HEK293 (cell line): ENCODE measurements around the gene KIF5A.
"Not testable (repeated sequence)": the region's sequence is repeated elsewhere in the genome, so short reads cannot be mapped to it uniquely, and the experiment has no call there.

Source experiments
- CTCF ChIA-PET: fragments of 350-600 bp; formaldehyde crosslinking; extraction: SDS; loops from one replicate; lab custom pipeline; 2021; ENCODE audit warnings: antibody characterized with exemption; lab: Yijun Ruan, JAX
- POLR2A ChIA-PET: fragments of 300-600 bp; formaldehyde crosslinking; extraction: SDS; loops from one replicate; lab custom pipeline; 2020; ENCODE audit warnings: antibody characterized with exemption, inconsistent platforms; lab: Yijun Ruan, JAX
- H3K27ac ChIP-seq: fragments of 200-500 bp; sonication (Bioruptor generic); 2 replicates; pipeline ENCODE4 v1.5.1; 2014; ENCODE audit warnings: low read depth, low read length, control low read depth, inconsistent platforms; ENCODE audit errors: extremely low read depth
- H3K36me3 ChIP-seq, 2 experiments: fragments of 200-500 bp in 1 of 2; sonication (Bioruptor generic) in 1 of 2; 1 replicate in 1 of 2; 2 replicates in 1 of 2; pipeline ENCODE4 v1.5.1; 2014 to 2017; ENCODE audit warnings: inconsistent platforms in 2 of 2, low read length in 2 of 2; ENCODE audit not compliant: control insufficient read depth in 2 of 2, insufficient read depth in 1 of 2
- H3K4me1 ChIP-seq: fragments of 200-500 bp; sonication (Bioruptor generic); 2 replicates; pipeline ENCODE4 v1.5.1; 2014; ENCODE audit warnings: mild to moderate bottlenecking, low read length, inconsistent platforms; ENCODE audit not compliant: control insufficient read depth, insufficient read depth
- H3K4me3 ChIP-seq: 2 replicates; pipeline ENCODE4 v1.5.1; 2011; ENCODE audit warnings: low read depth, mild to moderate bottlenecking, control low read depth, low read length, moderate library complexity
- H3K9me3 ChIP-seq: fragments of 200-500 bp; sonication (Bioruptor generic); 2 replicates; pipeline ENCODE4 v1.5.1; 2014; ENCODE audit warnings: low read depth, low read length, inconsistent platforms; ENCODE audit not compliant: control insufficient read depth, insufficient read depth
- GLIS2 ChIP-seq: fragments of 450-650 bp; formaldehyde crosslinking; IDR thresholded peaks from 2 replicates; pipeline ENCODE4 v1.5.1; 2016; ENCODE audit warnings: missing biosample characterization, missing genetic modification characterization
- SCRT2 ChIP-seq: fragments of 450-650 bp; formaldehyde crosslinking; IDR thresholded peaks from 2 replicates; pipeline ENCODE4 v1.5.1; 2016; ENCODE audit warnings: missing biosample characterization, missing genetic modification characterization
- WT1 ChIP-seq: fragments of 450-650 bp; formaldehyde crosslinking; IDR thresholded peaks from 2 replicates; pipeline ENCODE4 v1.5.1; 2016; ENCODE audit warnings: missing biosample characterization, missing genetic modification characterization
- ZFP41 ChIP-seq: fragments of 450-650 bp; formaldehyde crosslinking; IDR thresholded peaks from 2 replicates; pipeline ENCODE4 v1.5.1; 2016; ENCODE audit warnings: missing biosample characterization, missing genetic modification characterization, borderline replicate concordance
- ZNF202 ChIP-seq: fragments of 450-650 bp; formaldehyde crosslinking; IDR thresholded peaks from 2 replicates; pipeline ENCODE4 v1.5.1; 2016; ENCODE audit warnings: missing biosample characterization, missing genetic modification characterization, borderline replicate concordance
- ZNF23 ChIP-seq: fragments of 450-650 bp; formaldehyde crosslinking; IDR thresholded peaks from 2 replicates; pipeline ENCODE4 v1.5.1; 2016; ENCODE audit warnings: missing biosample characterization, missing genetic modification characterization, borderline replicate concordance
- ZNF266 ChIP-seq: fragments of 450-650 bp; formaldehyde crosslinking; IDR thresholded peaks from 2 replicates; pipeline ENCODE4 v1.5.1; 2016; ENCODE audit warnings: missing biosample characterization, missing genetic modification characterization, low read depth
- ZNF37A ChIP-seq: fragments of 450-650 bp; IDR thresholded peaks from 2 replicates; pipeline ENCODE4 v1.5.1; 2018; ENCODE audit warnings: missing biosample characterization, missing genetic modification characterization
- ZNF433 ChIP-seq: fragments of 450-650 bp; formaldehyde crosslinking; IDR thresholded peaks from 2 replicates; pipeline ENCODE4 v1.5.1; 2016; ENCODE audit warnings: missing biosample characterization, missing genetic modification characterization, low read depth
- ZNF530 ChIP-seq: fragments of 450-650 bp; formaldehyde crosslinking; IDR thresholded peaks from 2 replicates; pipeline ENCODE4 v1.5.1; 2016; ENCODE audit warnings: low read depth, missing biosample characterization, missing genetic modification characterization
- ZNF580 ChIP-seq: fragments of 450-650 bp; formaldehyde crosslinking; IDR thresholded peaks from 2 replicates; pipeline ENCODE4 v1.5.1; 2016; ENCODE audit warnings: missing biosample characterization, missing genetic modification characterization
- ZNF654 ChIP-seq: fragments of 450-650 bp; formaldehyde crosslinking; IDR thresholded peaks from 2 replicates; pipeline ENCODE4 v1.5.1; 2016; ENCODE audit warnings: low read depth, missing biosample characterization, missing genetic modification characterization
- ZNF670 ChIP-seq: fragments of 450-650 bp; formaldehyde crosslinking; IDR thresholded peaks from 2 replicates; pipeline ENCODE4 v1.5.1; 2016; ENCODE audit warnings: missing biosample characterization, missing genetic modification characterization, low read depth
- ZNF830 ChIP-seq: fragments of 450-650 bp; IDR thresholded peaks from 2 replicates; pipeline ENCODE4 v1.5.0; 2018; ENCODE audit warnings: missing biosample characterization, missing genetic modification characterization, low read depth, mild to moderate bottlenecking, moderate library complexity
- TF ChIP-seq, protein P1 (sequence below): fragments of 450-650 bp; formaldehyde crosslinking; IDR thresholded peaks from 2 replicates; pipeline ENCODE4 v1.5.1; 2016; ENCODE audit warnings: missing biosample characterization, missing genetic modification characterization
- TF ChIP-seq, protein P2 (sequence below): fragments of 450-650 bp; formaldehyde crosslinking; conservative IDR thresholded peaks from 2 replicates; pipeline ENCODE4 v1.5.1; 2016; ENCODE audit warnings: low read depth, missing biosample characterization, missing genetic modification characterization

The KIF5A gene

DNA sequence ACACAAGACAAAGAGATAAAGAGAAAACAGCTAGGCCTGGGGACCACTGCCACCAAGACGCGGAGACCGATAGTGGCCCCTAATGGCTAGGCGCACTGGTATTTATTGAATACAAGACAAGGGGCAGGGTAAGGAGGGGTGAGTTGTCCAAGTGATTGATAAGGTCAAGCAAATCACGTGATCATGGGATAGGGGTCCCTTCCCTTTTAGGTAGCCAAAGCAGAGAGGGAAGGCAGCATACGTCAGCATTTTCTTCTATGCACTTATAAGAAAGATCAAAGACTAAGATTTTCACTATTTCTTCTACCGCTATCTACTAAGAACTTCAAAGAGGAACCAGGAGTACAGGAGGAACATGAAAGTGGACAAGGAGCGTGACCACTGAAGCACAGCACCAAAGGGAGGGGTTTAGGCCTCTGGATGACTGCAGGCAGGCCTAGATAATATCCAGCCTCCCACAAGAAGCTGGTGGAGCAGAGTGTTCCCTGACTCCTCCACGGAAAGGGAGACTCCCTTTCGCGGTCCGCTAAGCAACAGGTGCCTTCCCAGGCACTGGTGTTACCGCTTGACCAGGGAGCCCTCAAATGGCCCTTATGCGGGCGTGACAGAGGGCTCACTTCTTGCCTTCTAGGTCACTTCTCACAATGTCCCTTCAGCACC, 39.2 kb downstream of the KIF5A start:
- H3K36me3 ChIP-seq, H3K9me3 ChIP-seq, H3K27ac ChIP-seq, H3K4me1 ChIP-seq, H3K4me3 ChIP-seq: not testable (repeated sequence)
- ChIA-PET POLR2A (interaction anchor here (0.6 kb wide), 1 partner anchor 88 kb away, joined by 3 read pairs; no protein-coding TSS in a partner anchor), CTCF (interaction anchor here (1.0 to 1.6 kb wide), 2 partner anchors 8 to 32 kb away, joined by 4 to 5 read pairs; no protein-coding TSS in a partner anchor)
- TF ChIP-seq WT1 (tag by site-specific recombination) (peak; percentile 50), SCRT2 (tag by site-specific recombination) (peak; percentile 80)

DNA sequence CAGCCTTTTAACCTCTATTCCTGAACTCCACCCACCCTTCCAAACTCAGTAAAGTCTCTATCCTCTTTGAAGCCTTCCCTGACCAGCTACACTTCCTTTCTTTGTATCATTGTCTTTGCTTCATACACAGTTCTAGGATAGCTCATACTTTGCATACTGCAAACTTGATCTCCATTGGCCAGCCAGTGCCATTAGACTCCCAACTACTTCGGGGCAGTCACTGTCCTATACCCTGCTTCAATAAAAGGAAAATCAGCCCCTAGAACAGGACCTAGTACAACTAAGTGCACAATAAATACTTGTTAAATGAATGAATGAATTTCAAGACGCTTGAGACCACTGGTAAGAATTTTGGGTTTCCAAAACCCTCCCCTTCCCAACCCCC, 40.6 kb downstream of the KIF5A start:
- Histone ChIP-seq H3K9me3 (no peaks in the 10 kb centered on the region), H3K4me1 (peaks cover 5% of the 10 kb centered on the region), H3K27ac (no peak overlapping the region; the same call in 1 of the 2 replicates), H3K36me3 (peaks cover 10 to 11% of the 10 kb centered on the region in 2 experiments; a peak in 2 of 3 replicates), H3K4me3 (peak overlapping the region; percentile 87)
- ChIA-PET POLR2A (interaction anchor here (1.4 to 2.6 kb wide), 3 partner anchors 10 to 67 kb away, joined by 3 to 9 read pairs (median 5); no protein-coding TSS in a partner anchor), CTCF (interaction anchor here (0.6 to 1.6 kb wide), 5 partner anchors 10 to 146 kb away, joined by 3 to 5 read pairs (median 3); no protein-coding TSS in a partner anchor)
- TF ChIP-seq, protein P1, sequence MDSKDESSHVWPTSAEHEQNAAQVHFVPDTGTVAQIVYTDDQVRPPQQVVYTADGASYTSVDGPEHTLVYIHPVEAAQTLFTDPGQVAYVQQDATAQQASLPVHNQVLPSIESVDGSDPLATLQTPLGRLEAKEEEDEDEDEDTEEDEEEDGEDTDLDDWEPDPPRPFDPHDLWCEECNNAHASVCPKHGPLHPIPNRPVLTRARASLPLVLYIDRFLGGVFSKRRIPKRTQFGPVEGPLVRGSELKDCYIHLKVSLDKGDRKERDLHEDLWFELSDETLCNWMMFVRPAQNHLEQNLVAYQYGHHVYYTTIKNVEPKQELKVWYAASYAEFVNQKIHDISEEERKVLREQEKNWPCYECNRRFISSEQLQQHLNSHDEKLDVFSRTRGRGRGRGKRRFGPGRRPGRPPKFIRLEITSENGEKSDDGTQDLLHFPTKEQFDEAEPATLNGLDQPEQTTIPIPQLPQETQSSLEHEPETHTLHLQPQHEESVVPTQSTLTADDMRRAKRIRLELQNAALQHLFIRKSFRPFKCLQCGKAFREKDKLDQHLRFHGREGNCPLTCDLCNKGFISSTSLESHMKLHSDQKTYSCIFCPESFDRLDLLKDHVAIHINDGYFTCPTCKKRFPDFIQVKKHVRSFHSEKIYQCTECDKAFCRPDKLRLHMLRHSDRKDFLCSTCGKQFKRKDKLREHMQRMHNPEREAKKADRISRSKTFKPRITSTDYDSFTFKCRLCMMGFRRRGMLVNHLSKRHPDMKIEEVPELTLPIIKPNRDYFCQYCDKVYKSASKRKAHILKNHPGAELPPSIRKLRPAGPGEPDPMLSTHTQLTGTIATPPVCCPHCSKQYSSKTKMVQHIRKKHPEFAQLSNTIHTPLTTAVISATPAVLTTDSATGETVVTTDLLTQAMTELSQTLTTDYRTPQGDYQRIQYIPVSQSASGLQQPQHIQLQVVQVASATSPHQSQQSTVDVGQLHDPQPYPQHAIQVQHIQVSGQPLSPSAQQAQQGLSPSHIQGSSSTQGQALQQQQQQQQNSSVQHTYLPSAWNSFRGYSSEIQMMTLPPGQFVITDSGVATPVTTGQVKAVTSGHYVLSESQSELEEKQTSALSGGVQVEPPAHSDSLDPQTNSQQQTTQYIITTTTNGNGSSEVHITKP = peak; percentile 89
- no peak for TF ChIP-seq ZNF202 (tag by site-specific recombination)

GRCh38 chr12:57590864-57591781, 41.3 kb downstream of the KIF5A start, which contains the start of gene PIP4K2C:
Gene PIP4K2C (plus strand): TSS chr12:57591192. CDS start chr12:57591290, 98 bp downstream.
- Histone ChIP-seq H3K4me3 (peak within 1 kb of the TSS; percentile 87), H3K9me3 (no peaks in the 10 kb centered on the region), H3K4me1 (peaks cover 5% of the 10 kb centered on the region), H3K36me3 (peaks cover 11 to 18% of the 10 kb centered on the region in 2 experiments; a peak in 2 of 3 replicates), H3K27ac (no peak within 1 kb of the TSS; the same call in 1 of the 2 replicates)
- CTCF ChIA-PET = interaction anchor here (0.6 to 3.3 kb wide), 6 partner anchors 7 to 102 kb away, joined by 3 to 42 read pairs (median 6); partner anchors contain the start of genes B4GALNT1 and OS9
- POLR2A ChIA-PET = interaction anchor here (0.6 to 2.6 kb wide), 9 partner anchors 10 to 154 kb away, joined by 3 to 9 read pairs (median 4); partner anchors contain the start of genes ARHGEF25, B4GALNT1, DDIT3 and TSPAN31
- TF ChIP-seq ZNF23 (tag by site-specific recombination) (no peak), ZNF670 (tag by site-specific recombination) (no peak), ZNF433 (tag by site-specific recombination) (no peak), ZNF654 (tag by site-specific recombination) (no peak), ZFP41 (tag by site-specific recombination) (no peak), GLIS2 (peak; percentile 93), ZNF37A (tag by site-specific recombination) (no peak), ZNF530 (tag by site-specific recombination) (no peak), ZNF580 (tag by site-specific recombination) (no peak), ZNF830 (tag by site-specific recombination) (no peak), ZNF266 (no peak)
- TF ChIP-seq, protein P2, sequence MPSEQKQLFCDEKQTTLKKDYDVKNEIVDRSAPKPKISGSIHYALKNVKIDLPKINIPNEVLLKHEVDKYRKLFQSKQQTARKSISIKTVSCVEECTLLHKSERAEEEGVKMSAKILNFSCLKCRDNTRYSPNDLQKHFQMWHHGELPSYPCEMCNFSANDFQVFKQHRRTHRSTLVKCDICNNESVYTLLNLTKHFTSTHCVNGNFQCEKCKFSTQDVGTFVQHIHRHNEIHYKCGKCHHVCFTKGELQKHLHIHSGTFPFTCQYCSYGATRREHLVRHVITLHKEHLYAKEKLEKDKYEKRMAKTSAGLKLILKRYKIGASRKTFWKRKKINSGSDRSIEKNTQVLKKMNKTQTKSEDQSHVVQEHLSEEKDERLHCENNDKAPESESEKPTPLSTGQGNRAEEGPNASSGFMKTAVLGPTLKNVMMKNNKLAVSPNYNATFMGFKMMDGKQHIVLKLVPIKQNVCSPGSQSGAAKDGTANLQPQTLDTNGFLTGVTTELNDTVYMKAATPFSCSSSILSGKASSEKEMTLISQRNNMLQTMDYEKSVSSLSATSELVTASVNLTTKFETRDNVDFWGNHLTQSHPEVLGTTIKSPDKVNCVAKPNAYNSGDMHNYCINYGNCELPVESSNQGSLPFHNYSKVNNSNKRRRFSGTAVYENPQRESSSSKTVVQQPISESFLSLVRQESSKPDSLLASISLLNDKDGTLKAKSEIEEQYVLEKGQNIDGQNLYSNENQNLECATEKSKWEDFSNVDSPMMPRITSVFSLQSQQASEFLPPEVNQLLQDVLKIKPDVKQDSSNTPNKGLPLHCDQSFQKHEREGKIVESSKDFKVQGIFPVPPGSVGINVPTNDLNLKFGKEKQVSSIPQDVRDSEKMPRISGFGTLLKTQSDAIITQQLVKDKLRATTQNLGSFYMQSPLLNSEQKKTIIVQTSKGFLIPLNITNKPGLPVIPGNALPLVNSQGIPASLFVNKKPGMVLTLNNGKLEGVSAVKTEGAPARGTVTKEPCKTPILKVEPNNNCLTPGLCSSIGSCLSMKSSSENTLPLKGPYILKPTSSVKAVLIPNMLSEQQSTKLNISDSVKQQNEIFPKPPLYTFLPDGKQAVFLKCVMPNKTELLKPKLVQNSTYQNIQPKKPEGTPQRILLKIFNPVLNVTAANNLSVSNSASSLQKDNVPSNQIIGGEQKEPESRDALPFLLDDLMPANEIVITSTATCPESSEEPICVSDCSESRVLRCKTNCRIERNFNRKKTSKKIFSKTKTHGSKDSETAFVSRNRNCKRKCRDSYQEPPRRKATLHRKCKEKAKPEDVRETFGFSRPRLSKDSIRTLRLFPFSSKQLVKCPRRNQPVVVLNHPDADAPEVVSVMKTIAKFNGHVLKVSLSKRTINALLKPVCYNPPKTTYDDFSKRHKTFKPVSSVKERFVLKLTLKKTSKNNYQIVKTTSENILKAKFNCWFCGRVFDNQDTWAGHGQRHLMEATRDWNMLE (tag by site-specific recombination) = peak; percentile 51
